K562 (cell line): ENCODE measurements around the gene ACTR3. TPM values are rescaled to one million over a fixed set of nuclear protein-coding genes. Genes with fewer than 3 reads are reported as not detected.

ENCODE experiments used
- ATAC-seq: fragments of 200-7000 bp; cut with Tn5 transposase; 3 replicates; pipeline ENCODE4 v1.9.1; 2020; ENCODE audit warnings: moderate library complexity
- BruUV-seq: library from RNA; stranded (reverse); fragments of 400-500 nt; replicated peaks from 2 replicates; lab custom pipeline; 2021; lab: Mats Ljungman, UMichigan
- CTCF ChIA-PET: fragments of 300-600 bp; formaldehyde crosslinking; extraction: SDS; loops from one replicate; lab custom pipeline; 2021; ENCODE audit warnings: low intra/inter-chr PET ratio; lab: Yijun Ruan, JAX
- POLR2A ChIA-PET: fragments of 300-600, 350-650 bp; sonication (Branson Sonifier 250); formaldehyde crosslinking; extraction: SDS; loops from one replicate; lab custom pipeline; 2021; ENCODE audit warnings: antibody characterized with exemption, inconsistent platforms; lab: Yijun Ruan, JAX
- DNase-seq, 4 experiments: peaks; one replicate each; pipeline versions ENCODE4 v3.0.0 to v3.0.0-alpha.2; 2011 to 2018; ENCODE audit warnings: low spot score in 3 of 4, mixed read lengths in 3 of 4; ENCODE audit errors: extremely low read depth in 1 of 4
- FAIRE-seq: peaks from 2 replicates; lab custom pipeline; 2011; peaks lifted over from hg19 to GRCh38; lab: Jason Lieb, UNC
- H2AFZ ChIP-seq: 2 replicates; pipeline ENCODE4 v1.6.0; 2011; ENCODE audit warnings: low read depth, low read length, control low read depth, inconsistent platforms
- H3K27ac ChIP-seq: fragments of 200-600 bp; 3 replicates; pipeline ENCODE4 v1.8.0; 2011; ENCODE audit warnings: low read depth, mild to moderate bottlenecking, control low read depth, inconsistent platforms, low read length, moderate library complexity, mixed read lengths; ENCODE audit errors: extremely low read depth
- H3K27me3 ChIP-seq, 2 experiments: fragments of 300-600 bp in 1 of 2; 2 replicates in 1 of 2; 3 replicates in 1 of 2; pipeline versions ENCODE4 v1.6.0 to v1.8.0; 2011; ENCODE audit warnings: inconsistent platforms in 2 of 2, low read length in 2 of 2, mild to moderate bottlenecking in 1 of 2, mixed read lengths in 1 of 2, moderate library complexity in 1 of 2; ENCODE audit not compliant: control insufficient read depth in 2 of 2, insufficient read depth in 2 of 2
- H3K36me3 ChIP-seq: fragments of 300-600 bp; 3 replicates; pipeline ENCODE4 v1.8.0; 2011; ENCODE audit warnings: mild to moderate bottlenecking, low read length, inconsistent platforms; ENCODE audit not compliant: control insufficient read depth, insufficient read depth
- H3K4me1 ChIP-seq, 2 experiments: fragments of 200-600 bp in 1 of 2; replicated peaks in 1 of 2; 2 replicates in 1 of 2; 3 replicates in 1 of 2; pipeline versions ENCODE4 v1.5.1 to v1.8.0; 2011; ENCODE audit warnings: inconsistent platforms in 2 of 2, low read length in 2 of 2, mild to moderate bottlenecking in 1 of 2, mixed read lengths in 1 of 2, moderate library complexity in 1 of 2; ENCODE audit not compliant: control insufficient read depth in 2 of 2, insufficient read depth in 2 of 2
- H3K4me2 ChIP-seq: 2 replicates; pipeline ENCODE4 v1.6.1; 2011; ENCODE audit warnings: low read length, control low read depth, inconsistent platforms, mixed read lengths; ENCODE audit not compliant: insufficient read depth
- H3K4me3 ChIP-seq: fragments of 200-600 bp; sonication (generic), shearing (Covaris generic); 2 replicates; pipeline ENCODE4 v1.5.1; 2016; ENCODE audit warnings: control low read depth, inconsistent platforms
- H3K79me2 ChIP-seq: fragments of 200-600 bp; 3 replicates; pipeline ENCODE4 v1.8.0; 2011; ENCODE audit warnings: low read length, inconsistent platforms; ENCODE audit not compliant: control insufficient read depth, insufficient read depth
- H3K9ac ChIP-seq, 2 experiments: 2 replicates each; pipeline versions ENCODE4 v1.6.0 to v1.6.1; 2011; ENCODE audit warnings: low read depth in 2 of 2, low read length in 2 of 2, control low read depth in 1 of 2, inconsistent platforms in 1 of 2, mild to moderate bottlenecking in 1 of 2, mixed read lengths in 1 of 2; ENCODE audit not compliant: insufficient read depth in 1 of 2
- H3K9me1 ChIP-seq: one replicate; pipeline ENCODE4 v1.6.0; 2011; ENCODE audit warnings: inconsistent platforms, mild to moderate bottlenecking, low read length, moderate library complexity; ENCODE audit not compliant: control insufficient read depth, insufficient read depth
- H3K9me3 ChIP-seq: replicated peaks from 2 replicates; pipeline ENCODE4 v1.5.1; 2011; ENCODE audit warnings: low read depth, low read length, inconsistent platforms; ENCODE audit not compliant: control insufficient read depth, insufficient read depth
- H4K20me1 ChIP-seq: replicated peaks from 2 replicates; pipeline ENCODE4 v1.6.1; 2011; ENCODE audit warnings: low read length, inconsistent platforms, mixed read lengths; ENCODE audit not compliant: control insufficient read depth, insufficient read depth
- CHD2 ChIP-seq: IDR thresholded peaks from 2 replicates; pipeline ENCODE4 v1.6.1; 2011; ENCODE audit warnings: low read depth, low read length
- CREB3 ChIP-seq: fragments of 450-650 bp; conservative IDR thresholded peaks from 2 replicates; pipeline ENCODE4 v1.6.1; 2016; ENCODE audit warnings: missing genetic modification characterization, low read depth, mild to moderate bottlenecking, missing compliant biosample characterization, moderate library complexity
- CSDE1 ChIP-seq, 2 experiments: fragments of 450-650 bp; IDR thresholded peaks; 2 replicates each; pipeline ENCODE4 v1.6.1; 2016; ENCODE audit warnings: mild to moderate bottlenecking in 1 of 2
- CXXC5 ChIP-seq: fragments of 250-450 bp; sonication (Bioruptor Pico); IDR thresholded peaks from 2 replicates; pipeline ENCODE4 v1.8.0; 2022; ENCODE audit warnings: inconsistent platforms, mild to moderate bottlenecking, moderate library complexity
- EHMT2 ChIP-seq: fragments of 450-650 bp; IDR thresholded peaks from 2 replicates; pipeline ENCODE4 v1.6.1; 2018; ENCODE audit warnings: antibody characterized with exemption
- IRF2 ChIP-seq: sonication (generic); formaldehyde crosslinking; IDR thresholded peaks from 2 replicates; pipeline ENCODE4 v1.8.1; 2022; ENCODE audit warnings: mild to moderate bottlenecking, missing genetic modification reagents
- LCOR ChIP-seq: sonication (generic); formaldehyde crosslinking; IDR thresholded peaks from 2 replicates; pipeline ENCODE4 v1.8.0; 2022; ENCODE audit warnings: mild to moderate bottlenecking, missing genetic modification reagents
- MCM2 ChIP-seq: fragments of 450-650 bp; IDR thresholded peaks from 2 replicates; pipeline ENCODE4 v1.6.1; 2017; ENCODE audit warnings: low read depth, mild to moderate bottlenecking
- MEF2D ChIP-seq: conservative IDR thresholded peaks from 2 replicates; pipeline ENCODE4 v1.6.1; 2016; ENCODE audit warnings: low read depth, missing genetic modification characterization, missing compliant biosample characterization
- MTA3 ChIP-seq: fragments of 450-650 bp; formaldehyde crosslinking; IDR thresholded peaks from 2 replicates; pipeline ENCODE4 v1.6.1; 2017; ENCODE audit warnings: mild to moderate bottlenecking, borderline replicate concordance
- OTX1 ChIP-seq: fragments of 450-650 bp; formaldehyde crosslinking; IDR thresholded peaks from 2 replicates; pipeline ENCODE4 v1.4.0; 2022; ENCODE audit warnings: mild to moderate bottlenecking
- SREBF2 ChIP-seq: sonication (generic); formaldehyde crosslinking; IDR thresholded peaks from 2 replicates; pipeline ENCODE4 v1.4.0; 2020; ENCODE audit warnings: mild to moderate bottlenecking, missing genetic modification reagents
- ZNF174 ChIP-seq: fragments of 250-450 bp; sonication (Bioruptor Pico); IDR thresholded peaks from 2 replicates; pipeline ENCODE4 v1.4.0; 2020; ENCODE audit warnings: mild to moderate bottlenecking
- WGBS: fragments of 100-300 bp; shearing (Covaris generic); methylation state at CpG from one replicate; pipeline ENCODE4 v1.1.6; 2016; ENCODE audit warnings: low coverage, mixed read lengths; ENCODE audit not compliant: insufficient coverage; ENCODE audit errors: missing lambda C conversion rate; 5-methylcytosine and 5-hydroxymethylcytosine counted together
- in situ Hi-C: fragments of 300-500 bp; cut with MboI; formaldehyde crosslinking; loops from 4 replicates; pipeline ENCODE4 v1.15.0; 2018; ENCODE audit warnings: inconsistent platforms, mixed read lengths
- intact Hi-C: fragments of 100-400 bp; cut with micrococcal nuclease; formaldehyde crosslinking; loops from 2 replicates; pipeline ENCODE4 v1.14.2; 2022
- polyA plus RNA-seq, 8 experiments: library from polyadenylated mRNA; depleted of rRNA in 4 of 8; stranded (reverse) in 5 of 8; unstranded in 3 of 8; fragments of >200 nt; fragmentation: Nextera tagmentation in 2 of 8; fragmentation: Illumina TruSeq in 1 of 8; extraction: Ambion mirVana in 2 of 8; extraction: Trizol in 1 of 8; gene quantifications; 2 replicates each; pipeline versions ENCODE4 v1.2.1 to v1.2.3, GENCODE V29; 2011 to 2014; ENCODE audit warnings: inconsistent platforms in 1 of 8, missing spikeins in 1 of 8
- total RNA-seq, 7 experiments: library from RNA; depleted of rRNA in 6 of 7; stranded (reverse); fragments of >200 nt in 6 of 7; fragmentation: Illumina TruSeq in 2 of 7; extraction: Trizol in 2 of 7; gene quantifications; 2 replicates each; pipeline versions ENCODE4 v1.2.1 to v1.2.3, GENCODE V29; 2011 to 2021; ENCODE audit warnings: low replicate concordance in 1 of 7
- TF ChIP-seq, protein P1 (sequence below), 2 experiments: fragments of 450-650 bp; IDR thresholded peaks; 2 replicates each; pipeline ENCODE4 v1.6.1; 2016
- TF ChIP-seq, protein P2 (sequence below): sonication (generic); formaldehyde crosslinking; IDR thresholded peaks from 2 replicates; pipeline ENCODE4 v1.4.0; 2020; ENCODE audit warnings: mild to moderate bottlenecking, missing genetic modification reagents
- TF ChIP-seq, protein P3 (sequence below): fragments of 450-650 bp; conservative IDR thresholded peaks from 2 replicates; pipeline ENCODE4 v1.6.1; 2016; ENCODE audit warnings: missing genetic modification characterization, low read depth, mild to moderate bottlenecking, control low read depth, missing compliant biosample characterization

The ACTR3 gene
- total and polyA plus RNA-seq, 9 of the 15 experiments (the other 6 are each of a cell fraction or from before 2014, with no cell fraction given): 49.0 to 354 (median 249) TPM

- no peak for TF ChIP-seq IRF2 (CRISPR knock-in tag)
- no peak for TF ChIP-seq CSDE1 (IDR thresholded peaks at IDR 0.05)
- no peak for TF ChIP-seq CREB3 (tag)
- TF ChIP-seq OTX1 (CRISPR knock-in tag): no peak
- TF ChIP-seq SREBF2 (CRISPR knock-in tag): no peak
- TF ChIP-seq, protein P1, sequence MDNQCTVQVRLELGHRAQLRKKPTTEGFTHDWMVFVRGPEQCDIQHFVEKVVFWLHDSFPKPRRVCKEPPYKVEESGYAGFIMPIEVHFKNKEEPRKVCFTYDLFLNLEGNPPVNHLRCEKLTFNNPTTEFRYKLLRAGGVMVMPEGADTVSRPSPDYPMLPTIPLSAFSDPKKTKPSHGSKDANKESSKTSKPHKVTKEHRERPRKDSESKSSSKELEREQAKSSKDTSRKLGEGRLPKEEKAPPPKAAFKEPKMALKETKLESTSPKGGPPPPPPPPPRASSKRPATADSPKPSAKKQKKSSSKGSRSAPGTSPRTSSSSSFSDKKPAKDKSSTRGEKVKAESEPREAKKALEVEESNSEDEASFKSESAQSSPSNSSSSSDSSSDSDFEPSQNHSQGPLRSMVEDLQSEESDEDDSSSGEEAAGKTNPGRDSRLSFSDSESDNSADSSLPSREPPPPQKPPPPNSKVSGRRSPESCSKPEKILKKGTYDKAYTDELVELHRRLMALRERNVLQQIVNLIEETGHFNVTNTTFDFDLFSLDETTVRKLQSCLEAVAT (IDR thresholded peaks at IDR 0.05): no peak
- no peak for TF ChIP-seq CXXC5 (CRISPR knock-in tag)
- no peak for TF ChIP-seq MCM2
- TF ChIP-seq ZNF174 (CRISPR knock-in tag): no peak
- TF ChIP-seq LCOR (CRISPR knock-in tag): no peak
- TF ChIP-seq MTA3: no peak
- no peak for TF ChIP-seq EHMT2
- no peak for TF ChIP-seq CHD2
- TF ChIP-seq, protein P2, sequence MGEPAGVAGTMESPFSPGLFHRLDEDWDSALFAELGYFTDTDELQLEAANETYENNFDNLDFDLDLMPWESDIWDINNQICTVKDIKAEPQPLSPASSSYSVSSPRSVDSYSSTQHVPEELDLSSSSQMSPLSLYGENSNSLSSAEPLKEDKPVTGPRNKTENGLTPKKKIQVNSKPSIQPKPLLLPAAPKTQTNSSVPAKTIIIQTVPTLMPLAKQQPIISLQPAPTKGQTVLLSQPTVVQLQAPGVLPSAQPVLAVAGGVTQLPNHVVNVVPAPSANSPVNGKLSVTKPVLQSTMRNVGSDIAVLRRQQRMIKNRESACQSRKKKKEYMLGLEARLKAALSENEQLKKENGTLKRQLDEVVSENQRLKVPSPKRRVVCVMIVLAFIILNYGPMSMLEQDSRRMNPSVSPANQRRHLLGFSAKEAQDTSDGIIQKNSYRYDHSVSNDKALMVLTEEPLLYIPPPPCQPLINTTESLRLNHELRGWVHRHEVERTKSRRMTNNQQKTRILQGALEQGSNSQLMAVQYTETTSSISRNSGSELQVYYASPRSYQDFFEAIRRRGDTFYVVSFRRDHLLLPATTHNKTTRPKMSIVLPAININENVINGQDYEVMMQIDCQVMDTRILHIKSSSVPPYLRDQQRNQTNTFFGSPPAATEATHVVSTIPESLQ: no peak
- TF ChIP-seq, protein P3, sequence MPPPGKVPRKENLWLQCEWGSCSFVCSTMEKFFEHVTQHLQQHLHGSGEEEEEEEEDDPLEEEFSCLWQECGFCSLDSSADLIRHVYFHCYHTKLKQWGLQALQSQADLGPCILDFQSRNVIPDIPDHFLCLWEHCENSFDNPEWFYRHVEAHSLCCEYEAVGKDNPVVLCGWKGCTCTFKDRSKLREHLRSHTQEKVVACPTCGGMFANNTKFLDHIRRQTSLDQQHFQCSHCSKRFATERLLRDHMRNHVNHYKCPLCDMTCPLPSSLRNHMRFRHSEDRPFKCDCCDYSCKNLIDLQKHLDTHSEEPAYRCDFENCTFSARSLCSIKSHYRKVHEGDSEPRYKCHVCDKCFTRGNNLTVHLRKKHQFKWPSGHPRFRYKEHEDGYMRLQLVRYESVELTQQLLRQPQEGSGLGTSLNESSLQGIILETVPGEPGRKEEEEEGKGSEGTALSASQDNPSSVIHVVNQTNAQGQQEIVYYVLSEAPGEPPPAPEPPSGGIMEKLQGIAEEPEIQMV (tag): no peak
- no peak for TF ChIP-seq MEF2D (tag)
- Histone ChIP-seq H3K9ac (no peak overlapping the region), H4K20me1 (no peaks in the 10 kb centered on the region), H3K27me3 (no peaks in the 10 kb centered on the region), H3K9me1 (no peaks in the 10 kb centered on the region), H3K4me3 (no peak overlapping the region), H2AFZ (no peak overlapping the region), H3K9me3 (no peaks in the 10 kb centered on the region), H3K27ac (no peak overlapping the region), H3K36me3 (peaks cover 16% of the 10 kb centered on the region; the same call in 2 of the 3 replicates), H3K4me1 (no peaks in the 10 kb centered on the region), H3K79me2 (no peaks in the 10 kb centered on the region), H3K4me2 (no peak overlapping the region)
- in situ Hi-C loops: no loop called here
- ChIA-PET POLR2A (no interaction called here), CTCF (no interaction called here)
- intact Hi-C loops: loop anchor here (2.0 kb wide), 1 partner anchor 71 kb away; no protein-coding TSS in a partner anchor
- FAIRE-seq: no peak
- BruUV-seq: no TSS peak
- ATAC-seq: no peak
- WGBS: 83% methylated on average over 3 of the region's 3 CpGs
- no peak for DNase-seq
Measured at GRCh38 chr2:113963965-113964364, 74.1 kb downstream of the ACTR3 start.
